GM12878 (cell line): Measurements from ENCODE around the gene PLOD3. TPM values are rescaled to one million over a fixed set of nuclear protein-coding genes. Genes with fewer than 3 reads are reported as not detected.

Experiments
- ATAC-seq: fragments of 200-7000 bp; cut with Tn5 transposase; 3 replicates; pipeline ENCODE4 v1.9.1; 2020; ENCODE audit warnings: mild to moderate bottlenecking, moderate library complexity
- BruUV-seq: library from RNA; stranded (reverse); fragments of 400-500 nt; replicated peaks from 2 replicates; lab custom pipeline; 2021; lab: Mats Ljungman, UMichigan
- CTCF ChIA-PET: fragments of 300-600 bp; sonication (Branson Sonifier 250); formaldehyde crosslinking; extraction: SDS; loops from one replicate; lab custom pipeline; 2021; ENCODE audit warnings: inconsistent platforms; lab: Yijun Ruan, JAX
- POLR2A ChIA-PET: fragments of 350-600 bp; formaldehyde crosslinking; extraction: SDS; loops from one replicate; lab custom pipeline; 2021; ENCODE audit warnings: inconsistent platforms; lab: Charles Lee
- RAD21 ChIA-PET: fragments of 300-600 bp; sonication (Branson Sonifier 250); formaldehyde crosslinking; loops from one replicate; lab custom pipeline; 2023; ENCODE audit warnings: antibody characterized with exemption; ENCODE audit not compliant: unreplicated experiment; lab: Charles Lee
- SMC1A ChIA-PET: fragments of 300-600 bp; sonication (Branson Sonifier 250); formaldehyde crosslinking; loops from one replicate; lab custom pipeline; 2023; ENCODE audit not compliant: unreplicated experiment, uncharacterized antibody; lab: Charles Lee
- DNase-seq: peaks from one replicate; pipeline ENCODE4 v3.0.0-alpha.2; 2011; ENCODE audit warnings: low read depth, low spot score
- FAIRE-seq: peaks from 3 replicates; lab custom pipeline; 2011; peaks lifted over from hg19 to GRCh38; lab: Jason Lieb, UNC
- H2AFZ ChIP-seq: 2 replicates; pipeline ENCODE4 v1.6.0; 2011; ENCODE audit warnings: low read depth, low read length, control low read depth; ENCODE audit not compliant: control insufficient read depth
- H3K27ac ChIP-seq: 2 replicates; pipeline ENCODE4 v1.5.1; 2011; ENCODE audit warnings: control low read depth; ENCODE audit not compliant: control insufficient read depth, insufficient read depth
- H3K27me3 ChIP-seq, 2 experiments: replicated peaks in 1 of 2; 2 replicates each; pipeline versions ENCODE4 v1.6.0 to v1.6.1; 2011; ENCODE audit warnings: low read length in 1 of 2; ENCODE audit not compliant: control insufficient read depth in 2 of 2, insufficient read depth in 2 of 2
- H3K36me3 ChIP-seq, 2 experiments: 2 replicates each; pipeline ENCODE4 v1.5.1; 2011; ENCODE audit warnings: low read length in 1 of 2; ENCODE audit not compliant: control insufficient read depth in 2 of 2, insufficient read depth in 2 of 2
- H3K4me1 ChIP-seq: 2 replicates; pipeline ENCODE4 v1.6.1; 2011; ENCODE audit warnings: mild to moderate bottlenecking, low read length, moderate library complexity, mixed read lengths; ENCODE audit not compliant: control insufficient read depth, insufficient read depth
- H3K4me2 ChIP-seq: 2 replicates; pipeline ENCODE4 v1.6.0; 2011; ENCODE audit warnings: control low read depth; ENCODE audit not compliant: control insufficient read depth, insufficient read depth
- H3K4me3 ChIP-seq: fragments of 200-600 bp; sonication (generic); 2 replicates; pipeline ENCODE4 v1.5.1; 2016
- H3K79me2 ChIP-seq: 2 replicates; pipeline ENCODE4 v1.6.0; 2011; ENCODE audit warnings: low read length; ENCODE audit not compliant: control insufficient read depth, insufficient read depth
- H3K9ac ChIP-seq: 2 replicates; pipeline ENCODE4 v1.8.0; 2011; ENCODE audit warnings: low read length, control low read depth, mixed read lengths; ENCODE audit not compliant: control insufficient read depth, insufficient read depth
- H3K9me3 ChIP-seq: replicated peaks from 3 replicates; pipeline ENCODE4 v1.5.1; 2011; ENCODE audit warnings: mild to moderate bottlenecking, low read length; ENCODE audit not compliant: control insufficient read depth, insufficient read depth
- H4K20me1 ChIP-seq: 2 replicates; pipeline ENCODE4 v1.6.0; 2011; ENCODE audit not compliant: control insufficient read depth, insufficient read depth
- ATF2 ChIP-seq: IDR thresholded peaks from 2 replicates; pipeline ENCODE4 v1.6.1; 2012; ENCODE audit warnings: low read length, inconsistent platforms
- ATF7 ChIP-seq: fragments of 450-650 bp; IDR thresholded peaks from 2 replicates; pipeline ENCODE4 v1.6.1; 2016; ENCODE audit warnings: low read depth, mild to moderate bottlenecking
- FOS ChIP-seq: IDR thresholded peaks from 3 replicates; pipeline ENCODE4 v1.6.1; 2011; ENCODE audit warnings: borderline replicate concordance; ENCODE audit not compliant: insufficient read length; ENCODE audit errors: extremely low read depth
- FOXK2 ChIP-seq: fragments of 450-650 bp; IDR thresholded peaks from 2 replicates; pipeline ENCODE4 v1.6.1; 2017; ENCODE audit warnings: mild to moderate bottlenecking, moderate library complexity
- HDGF ChIP-seq: fragments of 450-650 bp; IDR thresholded peaks from 2 replicates; pipeline ENCODE4 v1.6.1; 2016; ENCODE audit warnings: antibody characterized with exemption
- HSF1 ChIP-seq: fragments of 150-350 bp; IDR thresholded peaks from 2 replicates; pipeline ENCODE4 v1.6.1; 2014; ENCODE audit warnings: mild to moderate bottlenecking, low read depth, low read length
- IRF4 ChIP-seq: IDR thresholded peaks from 2 replicates; pipeline ENCODE4 v1.6.1; 2011; ENCODE audit warnings: low read depth, low read length
- LARP7 ChIP-seq: fragments of 450-650 bp; IDR thresholded peaks from 2 replicates; pipeline ENCODE4 v1.6.1; 2017; ENCODE audit warnings: mild to moderate bottlenecking
- MLLT1 ChIP-seq: fragments of 450-650 bp; IDR thresholded peaks from 2 replicates; pipeline ENCODE4 v1.6.1; 2016; ENCODE audit warnings: mild to moderate bottlenecking
- NR2C2 ChIP-seq: IDR thresholded peaks from 2 replicates; pipeline ENCODE4 v1.6.1; 2011; ENCODE audit warnings: borderline replicate concordance, low read depth; ENCODE audit not compliant: control insufficient read depth, insufficient read length
- SMAD5 ChIP-seq: IDR thresholded peaks from 2 replicates; pipeline ENCODE4 v1.6.1; 2016; ENCODE audit warnings: antibody characterized with exemption, low read depth
- SP1 ChIP-seq: IDR thresholded peaks from one replicate; pipeline ENCODE4 v1.6.1; 2011; ENCODE audit warnings: low read depth, low read length
- ZBTB40 ChIP-seq: fragments of 450-650 bp; IDR thresholded peaks from 2 replicates; pipeline ENCODE4 v1.6.1; 2016; ENCODE audit warnings: mild to moderate bottlenecking, moderate library complexity, borderline replicate concordance
- in situ Hi-C: fragments of 300-500 bp; cut with MboI; formaldehyde crosslinking; loops from 9 replicates; pipeline ENCODE4 v1.14.3; 2018; ENCODE audit warnings: mixed read lengths
- intact Hi-C: fragments of 100-400 bp; cut with micrococcal nuclease; formaldehyde crosslinking; loops from one replicate; pipeline ENCODE4 v1.14.2; 2022; ENCODE audit not compliant: unreplicated experiment
- polyA plus RNA-seq, 11 experiments: library from polyadenylated mRNA; depleted of rRNA in 4 of 11; unstranded in 6 of 11; stranded (reverse) in 5 of 11; fragments of >200 nt; fragmentation: Nextera tagmentation in 4 of 11; fragmentation: Illumina TruSeq in 1 of 11; extraction: Ambion mirVana in 4 of 11; extraction: Trizol in 1 of 11; gene quantifications; 1 replicate in 1 of 11; 2 replicates in 10 of 11; pipeline versions ENCODE4 v1.2.1 to v1.2.3, GENCODE V29; 2011 to 2016; ENCODE audit warnings: inconsistent platforms in 2 of 11, missing spikeins in 2 of 11, low read depth in 1 of 11
- total RNA-seq, 4 experiments: library from RNA; depleted of rRNA in 3 of 4; stranded (reverse); fragments of >200 nt in 3 of 4; fragmentation: Illumina TruSeq in 1 of 4; extraction: Trizol in 1 of 4; gene quantifications; 2 replicates each; pipeline versions ENCODE4 v1.2.1 to v1.2.3, GENCODE V29; 2013 to 2021

PLOD3 gene
- total and polyA plus RNA-seq, 10 of the 15 experiments (the other 5 are each of a cell fraction or from before 2014, with no cell fraction given): 0.53 to 27.8 (median 15.1) TPM

- no peaks in the 10 kb centered on the region for H3K79me2 ChIP-seq
- ATAC-seq (no peak), DNase-seq (no peak), FAIRE-seq (no peak)
- no peak overlapping the region for H3K27ac ChIP-seq
- no peak overlapping the region for H3K4me3 ChIP-seq
- H3K9ac ChIP-seq: no peak overlapping the region
- BruUV-seq: no TSS peak
- H3K4me1 ChIP-seq: peaks cover 4% of the 10 kb centered on the region
- no peaks in the 10 kb centered on the region; the same call in 2 of the 3 replicates for H3K9me3 ChIP-seq
- no peak overlapping the region for H2AFZ ChIP-seq
- intact Hi-C loops (no loop called here), in situ Hi-C loops (no loop called here)
- peaks cover 5 to 7% of the 10 kb centered on the region in 2 experiments for H3K36me3 ChIP-seq
- H4K20me1 ChIP-seq: no peaks in the 10 kb centered on the region
- ChIA-PET RAD21 (interaction anchor here (0.7 to 0.8 kb wide), 2 partner anchors 129 to 1236 kb away, joined by 3 to 4 read pairs; no protein-coding TSS in a partner anchor), POLR2A (interaction anchor here (0.6 kb wide), 1 partner anchor 92 kb away, joined by 3 read pairs; no protein-coding TSS in a partner anchor), CTCF (no interaction called here), SMC1A (interaction anchor here (0.9 kb wide), 1 partner anchor 20 kb away, joined by 3 read pairs; no protein-coding TSS in a partner anchor)
- H3K4me2 ChIP-seq: no peak overlapping the region
- H3K27me3 ChIP-seq: peaks cover 8 to 9% of the 10 kb centered on the region in 2 experiments; a peak in 3 of 4 replicates
- TF ChIP-seq ATF2: no peak
- no peak for TF ChIP-seq ATF7
- no peak for TF ChIP-seq SP1
- TF ChIP-seq FOS: no peak
- TF ChIP-seq FOXK2: no peak
- no peak for TF ChIP-seq SMAD5
- no peak for TF ChIP-seq MLLT1
- no peak for TF ChIP-seq IRF4
- no peak for TF ChIP-seq HDGF
- no peak for TF ChIP-seq ZBTB40
- no peak for TF ChIP-seq NR2C2
- TF ChIP-seq LARP7: no peak
- no peak for TF ChIP-seq HSF1
Observed at GRCh38 chr7:101160910-101161309, 56.5 kb downstream of the PLOD3 start.
